H1 (cell line): Measurements from ENCODE around the gene DIP2C. TPM values are rescaled to one million over a fixed set of nuclear protein-coding genes. Genes with fewer than 3 reads are reported as not detected.
A peak's percentile ranks its signal among the peaks of the same experiment; 100 is the strongest.
"Not testable (repeated sequence)": the region's sequence is repeated elsewhere in the genome, so short reads cannot be mapped to it uniquely, and the experiment has no call there.

Experiments used
- CTCF ChIA-PET: fragments of 300-600 bp; sonication (Branson Sonifier 250); formaldehyde crosslinking; loops from one replicate; lab custom pipeline; 2021; ENCODE audit not compliant: partially characterized antibody; lab: Charles Lee
- POLR2A ChIA-PET: fragments of 300-600 bp; sonication (Branson Sonifier 250); formaldehyde crosslinking; loops from one replicate; lab custom pipeline; 2021; ENCODE audit warnings: inconsistent platforms; ENCODE audit not compliant: partially characterized antibody; lab: Charles Lee
- DNase-seq, 2 experiments: peaks; one replicate each; pipeline versions ENCODE4 v3.0.0 to v3.0.0-alpha.2; 2010 to 2022; ENCODE audit warnings: low spot score in 2 of 2, low read depth in 1 of 2, mixed read lengths in 1 of 2
- FAIRE-seq: peaks from 2 replicates; lab custom pipeline; 2011; peaks lifted over from hg19 to GRCh38; lab: Jason Lieb, UNC
- H2AFZ ChIP-seq: 2 replicates; pipeline ENCODE4 v1.8.1; 2012; ENCODE audit warnings: low read length, inconsistent platforms
- H2AK5ac ChIP-seq: 2 replicates; pipeline ENCODE4 v1.6.1; 2013; ENCODE audit warnings: low read depth, low read length
- H2BK120ac ChIP-seq: replicated peaks from 2 replicates; pipeline ENCODE3; 2013; ENCODE audit warnings: low read depth, low read length, inconsistent platforms
- H2BK12ac ChIP-seq: 2 replicates; pipeline ENCODE4 v1.6.1; 2013; ENCODE audit warnings: low read depth, low read length
- H2BK15ac ChIP-seq: 2 replicates; pipeline ENCODE4 v1.6.1; 2013; ENCODE audit warnings: low read length
- H2BK20ac ChIP-seq: 2 replicates; pipeline ENCODE4 v1.6.1; 2013; ENCODE audit warnings: low read length
- H2BK5ac ChIP-seq: 2 replicates; pipeline ENCODE4 v1.6.1; 2013; ENCODE audit warnings: low read depth, low read length
- H3K14ac ChIP-seq: 2 replicates; pipeline ENCODE4 v1.6.1; 2013; ENCODE audit warnings: inconsistent platforms; ENCODE audit not compliant: insufficient read length
- H3K18ac ChIP-seq: 2 replicates; pipeline ENCODE4 v1.6.1; 2013; ENCODE audit warnings: low read length; ENCODE audit errors: extremely low read depth
- H3K23ac ChIP-seq: 2 replicates; pipeline ENCODE4 v1.6.1; 2013; ENCODE audit warnings: inconsistent platforms; ENCODE audit not compliant: insufficient read length
- H3K23me2 ChIP-seq: 2 replicates; pipeline ENCODE4 v1.6.1; 2013; ENCODE audit warnings: low read depth, low read length
- H3K27ac ChIP-seq: 2 replicates; pipeline ENCODE4 v1.6.1; 2011; ENCODE audit warnings: low read depth, low read length, inconsistent platforms
- H3K27me3 ChIP-seq, 4 experiments: replicated peaks in 1 of 4; 1 replicate in 1 of 4; 2 replicates in 3 of 4; pipeline versions ENCODE4 v1.6.1 to v1.8.1; 2011 to 2013; ENCODE audit warnings: low read length in 3 of 4, mild to moderate bottlenecking in 3 of 4, inconsistent platforms in 2 of 4, mixed read lengths in 2 of 4, moderate library complexity in 1 of 4; ENCODE audit not compliant: control insufficient read depth in 3 of 4, insufficient read depth in 3 of 4; ENCODE audit errors: extremely low read depth in 1 of 4
- H3K36me3 ChIP-seq, 4 experiments: 2 replicates each; pipeline versions ENCODE4 v1.6.1 to v1.8.1; 2011 to 2013; ENCODE audit warnings: mild to moderate bottlenecking in 4 of 4, low read length in 3 of 4, moderate library complexity in 2 of 4, control low read depth in 1 of 4, inconsistent platforms in 1 of 4; ENCODE audit not compliant: insufficient read depth in 4 of 4, control insufficient read depth in 2 of 4
- H3K4ac ChIP-seq: replicated peaks from 2 replicates; pipeline ENCODE3; 2013; ENCODE audit warnings: low read length, low read depth, mixed read lengths, inconsistent platforms; ENCODE audit not compliant: insufficient read length
- H3K4me1 ChIP-seq, 4 experiments: replicated peaks in 1 of 4; 1 replicate in 1 of 4; 2 replicates in 3 of 4; pipeline versions ENCODE4 v1.6.1 to v1.8.1; 2011 to 2013; ENCODE audit warnings: low read length in 3 of 4, inconsistent platforms in 2 of 4, mixed read lengths in 1 of 4; ENCODE audit not compliant: insufficient read depth in 4 of 4, control insufficient read depth in 3 of 4
- H3K4me2 ChIP-seq, 2 experiments: 2 replicates each; pipeline versions ENCODE4 v1.6.1 to v1.8.1; 2011 to 2013; ENCODE audit warnings: low read depth in 2 of 2, low read length in 2 of 2, control low read depth in 1 of 2, inconsistent platforms in 1 of 2, mild to moderate bottlenecking in 1 of 2; ENCODE audit not compliant: insufficient read depth in 1 of 2
- H3K4me3 ChIP-seq, 4 experiments: fragments of 200-600, 300-600 bp in 1 of 4; sonication (generic), shearing (Covaris generic), sonication (Bioruptor Twin) in 1 of 4; 2 replicates each; pipeline versions ENCODE4 v1.5.1 to v1.8.1; 2011 to 2016; ENCODE audit warnings: low read length in 4 of 4, low read depth in 3 of 4, control low read depth in 2 of 4, inconsistent platforms in 2 of 4, mild to moderate bottlenecking in 2 of 4, mixed read lengths in 1 of 4, moderate library complexity in 1 of 4; ENCODE audit not compliant: insufficient read depth in 2 of 4; ENCODE audit errors: extremely low read depth in 1 of 4
- H3K56ac ChIP-seq: replicated peaks from 2 replicates; pipeline ENCODE3; 2013; ENCODE audit warnings: low read depth, mild to moderate bottlenecking, mixed read lengths, low read length, inconsistent platforms; ENCODE audit not compliant: insufficient read length
- H3K79me1 ChIP-seq: 2 replicates; pipeline ENCODE4 v1.6.1; 2013; ENCODE audit warnings: low read depth, low read length, control low read depth
- H3K79me2 ChIP-seq, 2 experiments: 2 replicates each; pipeline versions ENCODE4 v1.6.1 to v1.8.1; 2012 to 2013; ENCODE audit warnings: low read length in 2 of 2, mild to moderate bottlenecking in 2 of 2, inconsistent platforms in 1 of 2; ENCODE audit not compliant: insufficient read depth in 2 of 2, control insufficient read depth in 1 of 2
- H3K9ac ChIP-seq, 4 experiments: replicated peaks in 1 of 4; 1 replicate in 1 of 4; 2 replicates in 3 of 4; pipeline versions ENCODE4 v1.6.1 to v1.8.1; 2011 to 2013; ENCODE audit warnings: low read depth in 3 of 4, low read length in 3 of 4, control low read depth in 2 of 4, mild to moderate bottlenecking in 2 of 4, moderate library complexity in 2 of 4, inconsistent platforms in 1 of 4; ENCODE audit errors: extremely low read depth in 1 of 4
- H3K9me3 ChIP-seq, 2 experiments: 2 replicates each; pipeline versions ENCODE4 v1.6.1 to v1.8.1; 2012 to 2013; ENCODE audit warnings: mild to moderate bottlenecking in 2 of 2, moderate library complexity in 2 of 2, control low read depth in 1 of 2, inconsistent platforms in 1 of 2, low read depth in 1 of 2, low read length in 1 of 2, mixed read lengths in 1 of 2; ENCODE audit not compliant: insufficient read depth in 2 of 2
- H4K20me1 ChIP-seq, 2 experiments: replicated peaks in 1 of 2; 2 replicates each; pipeline versions ENCODE3 to v1.8.1; 2011 to 2013; ENCODE audit warnings: inconsistent platforms in 2 of 2, low read length in 2 of 2, mild to moderate bottlenecking in 1 of 2; ENCODE audit not compliant: insufficient read depth in 2 of 2, control insufficient read depth in 1 of 2
- H4K5ac ChIP-seq: 2 replicates; pipeline ENCODE4 v1.6.1; 2013; ENCODE audit warnings: low read length, low read depth, mixed read lengths, inconsistent platforms; ENCODE audit not compliant: insufficient read length
- H4K8ac ChIP-seq: 2 replicates; pipeline ENCODE4 v1.8.0; 2013; ENCODE audit warnings: mild to moderate bottlenecking, moderate library complexity, low read length, inconsistent platforms; ENCODE audit not compliant: insufficient read depth; ENCODE audit errors: extremely low read depth
- H4K91ac ChIP-seq: replicated peaks from 2 replicates; pipeline ENCODE3; 2013; ENCODE audit warnings: low read length, mixed read lengths, inconsistent platforms; ENCODE audit not compliant: insufficient read length
- WGBS, 2 experiments: shearing (Covaris generic) in 1 of 2; methylation state at CpG; one replicate each; pipeline versions ENCODE4 v1.1.6 to v1.1.7; 2013 to 2015; ENCODE audit warnings: low lambda C conversion rate in 2 of 2, mixed read lengths in 2 of 2, inconsistent platforms in 1 of 2, low coverage in 1 of 2, missing lambda C conversion rate in 1 of 2; ENCODE audit not compliant: insufficient replicate concordance in 2 of 2, insufficient coverage in 1 of 2, insufficient read length in 1 of 2; ENCODE audit errors: extremely low coverage in 1 of 2, missing lambda C conversion rate in 1 of 2; 5-methylcytosine and 5-hydroxymethylcytosine counted together
- polyA plus RNA-seq, 7 experiments: library from polyadenylated mRNA; depleted of rRNA in 3 of 7; stranded (reverse) in 5 of 7; unstranded in 2 of 7; fragments of >200 nt in 5 of 7; fragments of 200-250 nt in 2 of 7; gene quantifications; 1 replicate in 5 of 7; 2 replicates in 1 of 7; 4 replicates in 1 of 7; pipeline versions ENCODE4 v1.2.1 to v1.2.3, GENCODE V29; 2011 to 2013; ENCODE audit warnings: missing spikeins in 2 of 7, mixed read lengths in 2 of 7
- total RNA-seq: library from RNA; stranded (reverse); fragmentation: NEBNext Ultra II Directional; extraction: Animal tissue kit (Norgen Biotek cat#: 25700); gene quantifications from 2 replicates; pipeline ENCODE4 v1.2.1, GENCODE V29; 2021

Gene DIP2C
- total and polyA plus RNA-seq, 2 of the 8 experiments (the other 6 are each of a cell fraction or from before 2014, with no cell fraction given), result 3.8 to 9.3 TPM

DNA sequence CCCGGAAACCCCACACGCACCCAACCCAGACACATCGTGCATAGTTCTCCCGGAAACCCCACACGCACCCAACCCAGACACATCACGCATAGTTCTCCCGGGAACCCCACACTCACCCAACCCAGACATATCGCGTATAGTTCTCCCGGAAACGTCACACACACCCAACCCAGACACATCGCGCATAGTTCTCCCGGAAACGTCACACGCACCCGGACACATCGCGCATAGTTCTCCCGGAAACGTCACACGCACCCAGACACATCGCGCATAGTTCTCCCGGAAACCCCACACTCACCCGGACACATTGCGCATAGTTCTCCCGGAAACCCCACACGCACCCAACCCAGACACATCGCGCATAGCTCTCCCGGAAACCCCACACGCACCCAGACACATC lies 342.3 kb downstream of the DIP2C start:
- H4K20me1 ChIP-seq, H2BK12ac ChIP-seq, H2BK15ac ChIP-seq, H3K9me3 ChIP-seq, H4K8ac ChIP-seq, H3K4me3 ChIP-seq, H3K4me2 ChIP-seq, DNase-seq, H2AK5ac ChIP-seq, H3K14ac ChIP-seq, H3K56ac ChIP-seq, H3K79me2 ChIP-seq, H3K27ac ChIP-seq, H3K23me2 ChIP-seq, H4K91ac ChIP-seq, H3K79me1 ChIP-seq, H4K5ac ChIP-seq, H3K4ac ChIP-seq, H3K18ac ChIP-seq, H3K23ac ChIP-seq, H3K9ac ChIP-seq, H2BK120ac ChIP-seq, H3K4me1 ChIP-seq, POLR2A ChIA-PET, H3K27me3 ChIP-seq, H2AFZ ChIP-seq, H2BK5ac ChIP-seq, H3K36me3 ChIP-seq, H2BK20ac ChIP-seq: not testable (repeated sequence)
- CTCF ChIA-PET, result interaction anchor here (1.3 kb wide), 1 partner anchor 14 kb away, joined by 3 read pairs; no protein-coding TSS in a partner anchor
- 85% methylated on average over 26 of the region's 33 CpGs; no CpG with 5 or more reads in 1 of the 2 experiments for WGBS, 2 experiments
- peak; percentile 13 for FAIRE-seq
